ENCODE measurements around the gene POLR1A. TPM values are rescaled to one million over a fixed set of nuclear protein-coding genes. Genes with fewer than 3 reads are reported as not detected.

POLR1A gene
- total RNA-seq, 1 donor from 2014 or later, result 23.8 TPM

DNA sequence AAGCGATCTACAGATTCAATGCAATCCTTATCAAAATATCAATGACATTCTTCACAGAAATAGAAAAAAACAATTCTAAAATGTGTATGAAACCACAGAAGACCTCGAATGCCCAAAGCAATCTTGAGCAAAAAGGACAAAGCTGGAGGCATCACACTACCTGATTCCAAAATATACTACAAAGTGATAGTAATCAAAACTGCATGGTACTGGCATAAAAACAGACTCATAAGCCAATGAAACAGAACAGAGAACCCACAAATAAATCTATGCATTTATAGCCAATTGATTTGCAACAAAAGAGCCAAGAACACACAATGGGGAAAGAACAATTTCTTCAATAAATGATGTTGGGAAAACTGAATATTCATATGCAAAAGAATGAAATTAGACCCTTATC is 99.2 kb downstream of the POLR1A start:
- no peak overlapping the region for H2AFZ ChIP-seq (replicated peaks)
- peaks cover 29% of the 10 kb centered on the region for H3K9me3 Mint-ChIP-seq
- H3F3A ChIP-seq (ENCODE audit: low read depth), result no peaks in the 10 kb centered on the region
- no peaks in the 10 kb centered on the region for H3K36me3 Mint-ChIP-seq
- DNase-seq (ENCODE audit: low spot score), result no peak
- no peak overlapping the region for H3K4me2 ChIP-seq
- no peak for TF ChIP-seq EZH2 (IDR thresholded peaks at IDR 0.05)
- TF ChIP-seq, protein P1, sequence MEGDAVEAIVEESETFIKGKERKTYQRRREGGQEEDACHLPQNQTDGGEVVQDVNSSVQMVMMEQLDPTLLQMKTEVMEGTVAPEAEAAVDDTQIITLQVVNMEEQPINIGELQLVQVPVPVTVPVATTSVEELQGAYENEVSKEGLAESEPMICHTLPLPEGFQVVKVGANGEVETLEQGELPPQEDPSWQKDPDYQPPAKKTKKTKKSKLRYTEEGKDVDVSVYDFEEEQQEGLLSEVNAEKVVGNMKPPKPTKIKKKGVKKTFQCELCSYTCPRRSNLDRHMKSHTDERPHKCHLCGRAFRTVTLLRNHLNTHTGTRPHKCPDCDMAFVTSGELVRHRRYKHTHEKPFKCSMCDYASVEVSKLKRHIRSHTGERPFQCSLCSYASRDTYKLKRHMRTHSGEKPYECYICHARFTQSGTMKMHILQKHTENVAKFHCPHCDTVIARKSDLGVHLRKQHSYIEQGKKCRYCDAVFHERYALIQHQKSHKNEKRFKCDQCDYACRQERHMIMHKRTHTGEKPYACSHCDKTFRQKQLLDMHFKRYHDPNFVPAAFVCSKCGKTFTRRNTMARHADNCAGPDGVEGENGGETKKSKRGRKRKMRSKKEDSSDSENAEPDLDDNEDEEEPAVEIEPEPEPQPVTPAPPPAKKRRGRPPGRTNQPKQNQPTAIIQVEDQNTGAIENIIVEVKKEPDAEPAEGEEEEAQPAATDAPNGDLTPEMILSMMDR (IDR thresholded peaks at IDR 0.05), result no peak
- no peak for TF ChIP-seq EZH2phosphoT487 (IDR thresholded peaks at IDR 0.05)
- no peaks in the 10 kb centered on the region for H3K4me1 ChIP-seq
- H3K27me3 Mint-ChIP-seq (ENCODE audit: insufficient read depth, low read depth), result peaks cover 3% of the 10 kb centered on the region
- no peaks in the 10 kb centered on the region for H3K9me3 ChIP-seq (ENCODE audit: low read depth)
- no peak overlapping the region for H3K4me3 Mint-ChIP-seq
- no peaks in the 10 kb centered on the region for H3K79me2 ChIP-seq (ENCODE audit: low read depth)
- no peaks in the 10 kb centered on the region for H3K4me1 Mint-ChIP-seq
- H3K27ac ChIP-seq, result no peak overlapping the region
- no peak overlapping the region for H3K4me3 ChIP-seq
- H4K20me1 ChIP-seq (ENCODE audit: low read depth), result no peaks in the 10 kb centered on the region
- no peaks in the 10 kb centered on the region for H3K27me3 ChIP-seq
- no peak overlapping the region for H3K9ac ChIP-seq
- H3K36me3 ChIP-seq, result no peaks in the 10 kb centered on the region
- H3K27ac Mint-ChIP-seq, result no peak overlapping the region

DNA sequence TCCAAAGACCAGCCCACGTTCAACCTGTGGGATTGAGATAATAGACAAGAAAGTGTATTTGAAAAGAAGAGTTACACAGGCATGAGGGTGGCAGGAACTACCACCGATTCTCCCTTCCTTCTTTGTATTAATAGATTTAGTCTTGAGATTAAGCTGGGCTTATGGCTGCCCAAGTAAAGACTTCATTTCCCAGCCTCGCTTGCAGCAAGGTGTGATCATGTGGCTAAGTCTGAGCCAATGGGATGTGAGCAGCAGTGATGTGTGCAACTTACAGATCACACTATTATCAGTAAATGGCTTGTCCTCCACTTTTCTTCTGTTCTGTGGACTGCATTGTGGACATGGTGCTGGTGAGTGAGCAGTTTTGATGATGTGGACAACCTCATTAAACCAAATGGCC is 101.7 kb downstream of the POLR1A start:
- Mint-ChIP-seq H3K4me1 (peaks cover 6% of the 10 kb centered on the region), H3K4me3 (no peak overlapping the region), H3K27me3 (ENCODE audit: insufficient read depth, low read depth) (peaks cover 3% of the 10 kb centered on the region), H3K27ac (no peak overlapping the region), H3K36me3 (no peaks in the 10 kb centered on the region), H3K9me3 (peaks cover 31% of the 10 kb centered on the region)
- Histone ChIP-seq H3K9me3 (ENCODE audit: low read depth) (no peaks in the 10 kb centered on the region), H3K9ac (no peak overlapping the region), H3K4me1 (no peaks in the 10 kb centered on the region), H4K20me1 (ENCODE audit: low read depth) (no peaks in the 10 kb centered on the region), H3K27ac (no peak overlapping the region), H3K4me3 (no peak overlapping the region), H3K27me3 (no peaks in the 10 kb centered on the region), H3K36me3 (no peaks in the 10 kb centered on the region), H3K4me2 (no peak overlapping the region), H3K79me2 (ENCODE audit: low read depth) (no peaks in the 10 kb centered on the region), H2AFZ (replicated peaks) (no peak overlapping the region), H3F3A (ENCODE audit: low read depth) (no peaks in the 10 kb centered on the region)
- DNase-seq (ENCODE audit: low spot score), result no peak
- no peak for TF ChIP-seq EZH2 (IDR thresholded peaks at IDR 0.05)
- no peak for TF ChIP-seq EZH2phosphoT487 (IDR thresholded peaks at IDR 0.05)
- TF ChIP-seq, protein P1 (IDR thresholded peaks at IDR 0.05), result no peak

DNA sequence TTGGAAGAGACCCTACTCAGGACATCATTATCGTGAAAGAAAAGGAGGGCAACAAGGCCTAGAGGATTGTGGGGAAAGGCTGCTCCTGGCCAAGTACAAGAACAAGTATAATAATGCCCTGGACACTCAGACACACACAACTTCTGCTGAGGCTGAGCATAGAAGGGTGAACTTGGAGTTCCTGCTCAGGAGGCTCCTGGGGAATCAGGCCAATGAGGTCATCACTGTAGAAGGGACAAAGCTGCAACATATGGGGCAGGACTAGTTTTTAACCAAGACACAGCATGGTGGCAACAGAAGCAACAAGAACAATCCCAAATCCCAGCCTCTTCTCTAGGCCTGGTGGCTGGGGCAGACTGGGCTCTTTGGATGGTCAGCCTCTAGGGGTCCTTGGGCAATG is 102.6 kb downstream of the POLR1A start:
- H3K4me3 ChIP-seq, result no peak overlapping the region
- no peak overlapping the region for H3K27ac Mint-ChIP-seq
- DNase-seq (ENCODE audit: low spot score), result no peak

More for the DNA sequence above, 102.6 kb downstream of the POLR1A start:
- no peaks in the 10 kb centered on the region for H3K79me2 ChIP-seq (ENCODE audit: low read depth)
- Mint-ChIP-seq H3K4me3 (no peak overlapping the region), H3K36me3 (no peaks in the 10 kb centered on the region), H3K27me3 (ENCODE audit: insufficient read depth, low read depth) (peaks cover 3% of the 10 kb centered on the region), H3K9me3 (peaks cover 30% of the 10 kb centered on the region), H3K4me1 (peaks cover 7% of the 10 kb centered on the region)
- H4K20me1 ChIP-seq (ENCODE audit: low read depth), result no peaks in the 10 kb centered on the region
- no peaks in the 10 kb centered on the region for H3K27me3 ChIP-seq
- no peak overlapping the region for H3K4me2 ChIP-seq
- TF ChIP-seq EZH2phosphoT487 (IDR thresholded peaks at IDR 0.05), result no peak
- TF ChIP-seq EZH2 (IDR thresholded peaks at IDR 0.05), result no peak
- TF ChIP-seq, protein P1 (IDR thresholded peaks at IDR 0.05), result no peak
- no peak overlapping the region for H2AFZ ChIP-seq (replicated peaks)
- no peaks in the 10 kb centered on the region for H3K36me3 ChIP-seq
- no peak overlapping the region for H3K9ac ChIP-seq
- H3K4me1 ChIP-seq, result no peaks in the 10 kb centered on the region
- H3F3A ChIP-seq (ENCODE audit: low read depth), result no peaks in the 10 kb centered on the region
- no peak overlapping the region for H3K27ac ChIP-seq
- H3K9me3 ChIP-seq (ENCODE audit: low read depth), result no peaks in the 10 kb centered on the region
